Measurements from ENCODE around the gene CR1L.

Gene CR1L

DNA sequence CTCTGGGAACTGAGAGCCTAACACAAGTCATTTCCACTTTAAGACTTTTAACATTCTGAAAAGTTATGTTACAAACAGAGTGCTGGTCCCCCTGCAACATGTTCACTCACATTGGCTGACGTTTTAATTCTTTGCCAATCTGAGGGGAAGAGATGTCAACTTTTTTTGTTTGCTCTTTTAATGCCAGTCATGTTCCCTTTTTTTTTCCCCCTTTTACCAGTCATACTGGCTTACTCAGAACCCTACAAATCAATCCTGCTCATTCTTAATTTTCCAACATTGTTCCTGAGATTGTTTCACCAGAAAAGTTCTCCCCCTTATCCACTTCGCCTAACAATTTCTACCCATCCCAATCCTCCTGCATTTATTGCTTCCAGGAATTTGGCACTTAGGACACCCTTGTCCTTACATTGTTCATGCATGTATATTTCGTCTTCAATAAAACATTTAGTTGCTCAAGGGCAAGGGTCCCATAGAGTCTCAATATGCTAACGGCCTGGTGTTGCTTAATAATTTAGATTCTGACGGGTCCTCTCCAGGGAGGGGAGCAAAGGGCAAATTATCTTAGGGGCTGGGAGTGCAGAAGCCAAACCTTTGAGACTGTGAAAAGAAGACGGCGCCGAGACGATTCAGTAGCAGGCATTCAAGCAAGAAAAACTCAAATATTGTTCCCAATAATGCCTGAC, 624 bp upstream of the CR1L start:
- TF ChIP-seq POLR2A (IDR thresholded peaks at IDR 0.05; ENCODE audit: low read length) = no peak
- TF ChIP-seq GATA1 (IDR thresholded peaks at IDR 0.05; ENCODE audit: low read depth, low read length) = no peak
- peak in 1 of 2 experiments; percentile 57 for DNase-seq

DNA sequence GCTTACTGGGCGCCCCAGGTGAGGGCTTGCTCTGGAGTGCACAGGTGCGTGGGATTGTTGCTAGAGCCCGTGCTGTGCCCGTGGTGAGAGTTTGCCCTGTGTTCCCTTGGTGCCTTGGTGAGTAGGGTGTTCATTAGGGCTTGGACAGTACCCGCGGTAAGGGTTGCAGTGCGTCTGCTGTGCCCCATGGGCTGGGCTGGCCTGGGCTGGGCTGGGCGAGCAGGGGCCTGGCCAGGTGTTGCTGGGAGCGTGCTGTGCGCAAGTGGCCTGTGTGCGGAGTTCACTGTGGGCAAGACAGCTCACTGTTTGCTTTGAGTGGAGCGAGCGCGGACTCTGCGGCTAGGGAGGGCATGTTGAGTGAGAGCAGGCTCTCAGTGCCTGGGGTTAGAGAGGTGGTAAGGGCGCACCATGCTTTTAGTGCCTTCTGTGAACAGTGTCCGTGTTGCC, 725 bp downstream of the CR1L start:
- DNase-seq = peak; percentile 66 to 79
- TF ChIP-seq POLR2A (IDR thresholded peaks at IDR 0.05; ENCODE audit: low read length) = no peak
- no peak for TF ChIP-seq GATA1 (IDR thresholded peaks at IDR 0.05; ENCODE audit: low read depth, low read length)

DNA sequence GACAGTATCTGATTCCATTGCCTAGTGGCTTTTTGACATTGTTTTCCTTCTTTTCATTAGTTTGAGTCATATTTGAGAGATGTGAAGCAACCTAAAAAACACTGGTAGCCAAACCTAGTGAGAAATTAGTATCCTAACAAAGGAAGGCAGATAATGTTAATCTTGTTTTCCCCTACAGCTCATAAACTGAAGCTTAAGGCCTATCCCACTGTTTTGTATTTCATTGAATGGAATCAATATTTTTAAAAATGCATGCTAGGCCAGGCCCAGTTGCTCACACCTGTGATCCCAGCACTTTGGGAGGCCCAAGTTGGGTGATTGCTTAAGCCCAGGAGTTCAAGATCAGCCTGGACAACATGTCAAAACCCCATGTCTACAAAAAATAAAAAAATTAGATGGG, 1.2 kb downstream of the CR1L start:
- TF ChIP-seq POLR2A (IDR thresholded peaks at IDR 0.05; ENCODE audit: low read length) (no peak), GATA1 (IDR thresholded peaks at IDR 0.05; ENCODE audit: low read depth, low read length) (no peak)
- peak; percentile 49 to 74 for DNase-seq

DNA sequence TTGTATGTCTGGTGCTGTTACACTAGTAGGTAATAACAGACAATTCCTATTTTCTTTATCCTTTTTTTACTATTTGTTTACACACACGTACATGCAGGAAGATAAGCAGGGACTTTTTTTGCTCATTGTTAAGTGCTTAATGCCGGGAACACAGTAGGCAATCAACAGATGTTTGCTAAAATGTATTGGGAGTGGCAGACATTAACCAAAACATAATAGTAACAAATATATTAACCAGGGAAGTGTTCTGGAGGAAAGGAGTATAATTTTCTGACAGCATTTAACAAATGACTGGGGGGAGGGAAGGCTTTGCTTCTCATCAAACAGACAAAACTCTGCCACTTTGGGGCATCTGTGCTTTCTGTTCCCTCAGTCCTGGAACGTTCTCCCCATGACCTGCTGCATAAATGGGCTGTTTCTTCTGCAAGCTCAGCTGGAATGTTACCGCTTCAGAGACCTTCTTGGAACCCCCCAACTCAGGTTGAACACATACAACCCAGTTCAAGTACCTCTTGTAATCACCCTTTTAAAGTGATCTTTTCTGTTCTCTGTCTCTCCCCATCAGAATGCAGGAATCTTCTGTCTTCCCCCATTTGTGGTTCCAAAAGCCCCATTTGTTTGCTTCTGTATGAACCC, 2.1 kb downstream of the CR1L start:
- peak; percentile 52 to 69 for DNase-seq
- TF ChIP-seq GATA1 (IDR thresholded peaks at IDR 0.05; ENCODE audit: low read depth, low read length) (no peak), POLR2A (IDR thresholded peaks at IDR 0.05; ENCODE audit: low read length) (no peak)

DNA sequence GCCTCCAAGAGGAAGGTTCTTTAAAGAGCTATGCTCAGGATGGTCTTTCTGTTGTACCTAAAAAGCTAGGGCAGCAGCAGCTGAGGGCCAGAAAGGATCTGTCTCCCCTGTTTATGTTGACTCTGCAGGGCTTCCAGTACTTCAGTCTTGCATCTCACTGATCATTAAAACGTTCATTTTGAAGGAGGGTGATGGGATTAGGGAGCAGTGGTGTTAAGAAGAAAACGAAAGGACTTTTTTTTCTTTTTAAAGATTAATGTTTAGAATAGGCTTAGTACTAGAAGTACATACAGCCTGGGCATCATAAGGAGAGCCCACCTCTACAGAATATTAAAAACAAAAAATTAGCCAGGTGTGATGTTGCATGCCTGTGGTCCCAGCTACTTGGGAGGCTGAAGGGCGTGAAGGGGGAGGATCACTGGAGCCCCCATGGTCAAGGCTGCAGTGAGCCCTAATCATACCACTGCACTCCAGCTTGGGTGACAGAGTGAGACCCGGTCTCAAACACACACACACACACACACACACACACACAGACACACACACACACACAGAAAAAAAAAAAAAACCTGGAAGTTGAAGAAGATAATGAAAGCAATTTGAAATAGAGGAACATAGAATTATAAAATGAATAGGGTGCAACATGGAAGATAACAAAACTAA, 2.9 kb downstream of the CR1L start:
- DNase-seq = peak; percentile 65 to 70
- TF ChIP-seq POLR2A (IDR thresholded peaks at IDR 0.05; ENCODE audit: low read length) (no peak), GATA1 (IDR thresholded peaks at IDR 0.05; ENCODE audit: low read depth, low read length) (no peak)

DNA sequence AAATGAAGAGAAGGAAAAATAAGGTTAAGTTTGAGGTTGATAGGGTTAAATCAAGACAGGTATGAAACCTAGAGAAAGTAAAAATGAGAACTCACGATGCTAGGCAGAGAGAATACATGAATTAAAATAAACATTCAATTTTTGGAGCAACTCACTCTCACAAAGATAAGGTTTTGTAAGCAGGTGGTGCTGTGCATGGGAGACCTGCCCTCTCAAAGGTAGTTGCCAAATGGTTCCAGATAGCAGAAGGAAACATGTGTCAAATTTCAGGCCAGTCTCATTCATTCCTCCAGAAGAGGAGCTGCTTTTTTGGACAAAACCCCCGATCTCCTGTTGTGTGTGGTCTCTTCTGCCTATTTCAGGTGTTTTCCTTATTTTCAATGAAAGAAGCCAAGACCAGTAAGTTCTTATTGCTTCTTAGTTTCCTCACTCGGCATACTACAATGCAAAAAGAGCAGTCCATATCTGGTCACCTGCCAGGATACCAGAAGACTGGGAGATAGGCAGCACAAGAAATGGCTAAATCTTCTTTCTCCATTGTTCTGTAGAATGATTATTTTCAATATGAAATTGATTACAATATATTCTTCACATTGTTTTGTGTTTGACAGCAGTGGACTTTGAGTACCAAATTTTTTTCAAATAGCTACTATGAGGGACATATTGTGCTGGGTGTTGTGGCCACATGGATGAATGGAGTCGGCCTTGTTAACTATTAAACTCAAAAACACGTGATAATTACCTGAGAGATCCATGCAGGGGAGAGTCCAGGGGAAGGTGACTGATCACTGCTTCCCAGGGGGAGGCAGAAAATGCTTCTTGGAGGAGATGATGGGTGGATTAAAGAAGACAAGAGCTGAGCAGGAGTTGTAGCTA, 3.6 kb downstream of the CR1L start:
- DNase-seq = peak; percentile 69 to 70
- peak; percentile 70 for TF ChIP-seq POLR2A (IDR thresholded peaks at IDR 0.05; ENCODE audit: low read length)
- TF ChIP-seq GATA1 (IDR thresholded peaks at IDR 0.05; ENCODE audit: low read depth, low read length) = no peak

DNA sequence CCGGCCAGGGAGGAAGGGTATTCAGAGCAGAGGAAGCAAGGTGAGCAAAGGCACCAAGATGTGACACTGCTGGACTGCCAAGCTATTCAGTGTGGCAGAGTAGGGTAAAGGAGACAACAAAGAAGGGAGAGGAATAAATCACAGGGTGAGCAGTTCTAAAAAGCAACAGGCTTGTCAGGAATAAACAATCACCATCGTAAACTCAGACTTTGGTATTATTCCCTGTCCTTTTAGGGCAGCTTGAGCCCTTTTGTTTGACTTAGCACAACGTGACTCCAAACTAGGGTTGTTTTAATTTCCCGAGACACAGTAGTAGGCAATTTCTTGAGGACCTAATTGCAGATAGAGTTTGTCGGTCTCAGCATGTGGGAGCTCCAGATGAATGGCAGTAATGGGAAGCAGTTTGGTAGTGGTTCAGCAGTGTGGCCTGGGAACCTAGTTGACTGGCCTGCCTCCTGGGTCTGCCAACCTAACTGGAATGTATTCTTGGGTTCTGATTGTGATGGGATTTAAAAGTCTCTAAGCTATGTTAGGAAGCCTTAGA, 4.3 kb downstream of the CR1L start:
- TF ChIP-seq POLR2A (IDR thresholded peaks at IDR 0.05; ENCODE audit: low read length) = no peak
- TF ChIP-seq GATA1 (IDR thresholded peaks at IDR 0.05; ENCODE audit: low read depth, low read length) = no peak
- DNase-seq = peak in 1 of 2 experiments; percentile 63

DNA sequence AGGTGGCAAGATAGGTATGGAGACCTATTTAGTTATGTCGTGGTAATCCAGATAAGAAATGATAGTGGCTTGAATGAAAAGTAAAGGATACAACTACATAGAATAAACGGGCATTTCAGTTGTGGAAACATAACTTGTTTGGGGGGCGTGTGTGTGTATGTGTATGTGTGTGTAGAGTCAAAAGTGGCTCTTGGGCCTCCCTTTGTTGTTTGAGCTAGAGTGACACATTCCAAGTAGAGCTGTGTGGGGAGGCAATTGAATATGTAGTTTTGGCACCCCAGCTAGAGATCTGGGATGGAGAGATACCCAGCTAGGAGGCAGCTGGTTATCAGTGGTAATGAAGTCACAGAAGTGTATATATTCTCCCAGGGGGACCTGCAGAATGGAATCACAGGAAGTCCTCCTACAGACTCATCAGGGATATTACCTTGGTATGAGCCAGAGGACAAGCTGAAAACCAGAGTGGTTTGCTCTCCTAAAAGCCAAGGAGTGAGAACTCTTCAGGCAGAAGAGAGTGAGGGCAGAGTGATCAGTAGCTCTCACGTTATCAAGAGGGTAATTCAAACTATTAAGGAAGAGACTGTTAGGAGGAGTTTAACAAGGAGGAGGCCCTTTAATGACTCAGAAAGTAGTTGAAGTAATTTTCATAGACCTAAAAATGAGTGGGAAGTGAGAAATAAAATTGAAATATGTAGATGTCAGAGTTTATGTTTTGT, 5.1 kb downstream of the CR1L start:
- TF ChIP-seq GATA1 (IDR thresholded peaks at IDR 0.05; ENCODE audit: low read depth, low read length) (no peak), POLR2A (IDR thresholded peaks at IDR 0.05; ENCODE audit: low read length) (peak; percentile 75)
- DNase-seq = peak; percentile 94 to 97

DNA sequence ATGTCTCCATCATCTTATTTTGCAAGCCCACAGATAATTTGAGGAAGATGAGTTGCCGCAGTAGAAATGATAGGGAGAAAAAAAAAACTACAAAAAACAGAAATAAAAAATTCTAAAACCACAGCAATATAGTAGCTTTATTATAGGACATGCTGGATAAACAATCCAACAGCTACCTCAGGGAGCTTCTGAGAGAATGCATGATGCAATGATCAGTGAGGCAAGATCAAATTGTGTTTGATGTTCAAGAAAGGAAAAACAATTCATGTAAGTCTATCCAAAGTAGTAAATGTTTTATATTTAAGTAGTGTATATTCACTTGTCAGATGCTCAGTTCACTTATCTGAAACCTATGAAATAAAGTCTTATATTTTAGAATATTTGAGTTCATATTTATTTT, 6.7 kb downstream of the CR1L start:
- TF ChIP-seq GATA1 (IDR thresholded peaks at IDR 0.05; ENCODE audit: low read depth, low read length) (no peak), POLR2A (IDR thresholded peaks at IDR 0.05; ENCODE audit: low read length) (no peak)
- peak; percentile 24 to 65 for DNase-seq

DNA sequence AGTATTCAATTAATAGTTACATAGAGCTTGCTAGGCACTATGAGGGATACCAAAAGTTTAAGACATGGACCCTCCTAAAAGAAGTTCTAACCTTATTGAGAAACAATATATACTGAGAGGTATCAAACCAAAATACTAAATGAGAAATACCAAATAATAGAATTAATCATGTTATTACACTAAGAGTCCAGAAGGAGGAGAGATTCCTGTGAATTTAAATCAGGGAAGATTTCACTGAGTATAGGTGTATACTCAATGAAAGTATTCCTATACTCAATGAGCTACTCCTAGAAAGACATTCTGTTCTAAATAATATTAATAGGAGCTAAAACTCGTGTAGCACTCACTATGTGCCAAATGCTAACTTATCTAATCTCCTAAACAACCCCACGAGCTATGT, 9.4 kb downstream of the CR1L start:
- DNase-seq = no peak
- no peak for TF ChIP-seq POLR2A (IDR thresholded peaks at IDR 0.05; ENCODE audit: low read length)
- no peak for TF ChIP-seq GATA1 (IDR thresholded peaks at IDR 0.05; ENCODE audit: low read depth, low read length)

DNA sequence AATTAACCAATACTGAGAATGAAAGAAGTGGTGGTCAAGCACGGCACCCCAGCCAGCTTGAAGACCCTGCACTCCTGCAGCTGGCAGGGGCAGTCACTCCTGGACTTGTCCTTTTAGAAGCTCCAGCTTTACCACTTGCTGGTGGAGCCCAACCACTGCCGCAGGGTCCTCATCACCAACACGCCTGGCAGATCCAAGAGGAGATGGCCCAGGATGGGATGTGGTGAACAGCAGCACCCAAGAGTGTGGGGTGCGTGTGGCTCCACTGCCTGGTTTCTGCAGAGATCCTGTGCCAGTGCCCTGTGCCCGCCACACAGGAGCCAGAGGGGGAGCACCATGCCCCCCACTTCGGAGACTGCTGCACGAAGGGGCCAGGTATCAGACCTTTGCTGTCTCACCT, 13.5 kb downstream of the CR1L start:
- TF ChIP-seq POLR2A (IDR thresholded peaks at IDR 0.05; ENCODE audit: low read length) = no peak
- TF ChIP-seq GATA1 (IDR thresholded peaks at IDR 0.05; ENCODE audit: low read depth, low read length) = no peak
- DNase-seq = no peak

DNA sequence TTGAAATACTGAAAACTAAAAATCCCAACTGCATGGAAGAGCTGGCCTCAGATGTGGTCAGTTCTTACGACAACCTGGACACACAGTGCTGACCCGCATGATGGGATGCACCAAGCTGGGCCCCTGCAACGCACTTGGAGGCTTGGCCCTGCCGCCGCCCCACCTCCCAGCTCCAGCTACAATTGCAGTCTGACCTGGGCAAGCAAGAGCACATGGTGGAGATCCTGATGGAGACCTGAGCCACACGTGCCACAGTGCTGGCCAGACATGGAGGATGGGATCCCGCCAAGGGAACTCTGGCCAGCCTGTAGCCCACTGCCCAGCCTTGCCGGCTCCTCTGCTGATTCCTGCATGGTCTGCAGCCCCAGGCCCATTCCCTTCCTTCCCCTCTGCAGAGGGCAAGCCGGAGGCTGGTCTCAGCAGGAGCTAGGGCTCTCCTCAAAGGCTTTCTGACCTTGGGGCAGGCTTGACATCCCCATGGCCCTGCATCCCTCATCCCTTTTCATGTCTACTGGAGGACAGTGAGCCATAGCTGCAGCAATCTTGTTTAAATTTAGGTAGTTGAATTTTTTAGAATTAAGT, 14.1 kb downstream of the CR1L start:
- TF ChIP-seq GATA1 (IDR thresholded peaks at IDR 0.05; ENCODE audit: low read depth, low read length) = no peak
- no peak for TF ChIP-seq POLR2A (IDR thresholded peaks at IDR 0.05; ENCODE audit: low read length)
- no peak for DNase-seq

Data from erythroblast (primary cell).